Neural cell (in vitro differentiated cells): Measurements from ENCODE around the gene GNAI1.

ENCODE experiments used
- RAD21 ChIP-seq: fragments of 450-650 bp; conservative IDR thresholded peaks from 2 replicates; pipeline ENCODE4 v1.6.1; 2014; ENCODE audit warnings: antibody characterized with exemption, mild to moderate bottlenecking, moderate library complexity
- TF ChIP-seq, protein P1 (sequence below): fragments of 450-650 bp; IDR thresholded peaks from 2 replicates; pipeline ENCODE4 v1.5.1; 2014; ENCODE audit warnings: antibody characterized with exemption, mild to moderate bottlenecking, moderate library complexity; ENCODE audit not compliant: poor library complexity, severe bottlenecking

DNA sequence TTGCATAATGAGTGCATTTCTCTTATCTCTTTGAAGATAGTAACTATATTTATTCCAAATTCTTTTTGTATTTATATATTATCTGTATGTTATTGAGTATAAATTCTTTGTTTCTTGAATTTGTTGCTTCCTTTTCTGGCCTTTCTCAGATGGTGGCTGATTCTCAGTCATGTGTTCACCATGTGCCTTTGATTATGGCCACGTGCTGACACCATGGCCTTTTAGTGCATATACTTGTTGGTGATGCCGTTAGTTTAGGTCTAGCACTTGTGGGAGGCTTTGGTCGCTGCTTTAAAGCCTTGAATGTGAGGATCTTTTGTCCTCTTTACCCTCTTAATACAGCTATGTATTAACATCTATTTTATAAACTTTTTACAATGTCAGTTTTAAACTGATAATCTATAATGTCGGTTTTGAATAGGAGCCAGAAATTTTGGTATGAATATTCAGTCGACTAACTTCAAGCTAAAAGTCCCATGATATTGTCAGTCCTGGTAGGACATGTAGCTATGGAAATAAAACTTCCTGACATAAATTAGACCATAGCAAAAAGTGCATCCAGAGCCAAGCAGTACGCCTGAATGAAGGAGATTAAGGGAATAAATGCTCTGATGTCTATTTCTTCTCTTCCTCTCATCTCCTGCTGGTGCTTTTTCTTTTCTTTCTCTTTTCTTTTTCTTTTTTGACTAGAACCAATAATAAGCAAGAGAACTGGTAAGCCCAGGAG, 130.3 kb downstream of the GNAI1 start:
- no peak for TF ChIP-seq RAD21
- TF ChIP-seq, protein P1, sequence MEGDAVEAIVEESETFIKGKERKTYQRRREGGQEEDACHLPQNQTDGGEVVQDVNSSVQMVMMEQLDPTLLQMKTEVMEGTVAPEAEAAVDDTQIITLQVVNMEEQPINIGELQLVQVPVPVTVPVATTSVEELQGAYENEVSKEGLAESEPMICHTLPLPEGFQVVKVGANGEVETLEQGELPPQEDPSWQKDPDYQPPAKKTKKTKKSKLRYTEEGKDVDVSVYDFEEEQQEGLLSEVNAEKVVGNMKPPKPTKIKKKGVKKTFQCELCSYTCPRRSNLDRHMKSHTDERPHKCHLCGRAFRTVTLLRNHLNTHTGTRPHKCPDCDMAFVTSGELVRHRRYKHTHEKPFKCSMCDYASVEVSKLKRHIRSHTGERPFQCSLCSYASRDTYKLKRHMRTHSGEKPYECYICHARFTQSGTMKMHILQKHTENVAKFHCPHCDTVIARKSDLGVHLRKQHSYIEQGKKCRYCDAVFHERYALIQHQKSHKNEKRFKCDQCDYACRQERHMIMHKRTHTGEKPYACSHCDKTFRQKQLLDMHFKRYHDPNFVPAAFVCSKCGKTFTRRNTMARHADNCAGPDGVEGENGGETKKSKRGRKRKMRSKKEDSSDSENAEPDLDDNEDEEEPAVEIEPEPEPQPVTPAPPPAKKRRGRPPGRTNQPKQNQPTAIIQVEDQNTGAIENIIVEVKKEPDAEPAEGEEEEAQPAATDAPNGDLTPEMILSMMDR, result no peak
